ENCODE measurements around the gene KRTAP10-7.

- TF ChIP-seq CTCF (IDR thresholded peaks at IDR 0.05) = no peak
- TF ChIP-seq POLR2A (IDR thresholded peaks at IDR 0.05) = no peak
Measured at GRCh38 chr21:44637018-44637850, 36.8 kb downstream of the KRTAP10-7 start, which contains the start of gene KRTAP10-10.

Data from uterus (tissue), 2 donors.